KBM-7 (cell line): ENCODE data around the gene MYL6B.
"Not testable (repeated sequence)": the region's sequence is repeated elsewhere in the genome, so short reads cannot be mapped to it uniquely, and the experiment has no call there.

ENCODE experiments used
- DNase-seq: peaks from one replicate; pipeline ENCODE4 v3.0.0-alpha.2; 2015
- in situ Hi-C: fragments of 300-500 bp; cut with MboI; formaldehyde crosslinking; loops from 2 replicates; pipeline ENCODE4 v1.14.3; 2020; ENCODE audit warnings: low sequenced_read_pairs, low pct_unique_long_range_greater_than_20kb, mixed read lengths

MYL6B gene

GRCh38 chr12:56146492-56147460 lies 5.6 kb upstream of the MYL6B start:
- no peak for DNase-seq
- in situ Hi-C loops, result no loop called here

GRCh38 chr12:56150563-56150962 lies 1.8 kb upstream of the MYL6B start:
- in situ Hi-C loops, result no loop called here
- peak; percentile 45 for DNase-seq

GRCh38 chr12:56151672-56152131 lies 685 bp upstream of the MYL6B start:
- in situ Hi-C loops, result no loop called here
- no peak for DNase-seq

GRCh38 chr12:56152756-56153677 lies 630 bp downstream of the MYL6B start:
- DNase-seq, result no peak
- in situ Hi-C loops, result no loop called here

- no peak for DNase-seq
- in situ Hi-C loops, result no loop called here
Observed at GRCh38 chr12:56153678-56154065, 1.3 kb downstream of the MYL6B start.

- no peak for DNase-seq
- in situ Hi-C loops, result no loop called here
Observed at GRCh38 chr12:56154246-56154771, 1.9 kb downstream of the MYL6B start.

- in situ Hi-C loops, result no loop called here
- no peak for DNase-seq
Observed at GRCh38 chr12:56154818-56155217, 2.4 kb downstream of the MYL6B start.

- in situ Hi-C loops, result no loop called here
- DNase-seq, result no peak
Observed at GRCh38 chr12:56155256-56155845, 3.0 kb downstream of the MYL6B start.

- in situ Hi-C loops, DNase-seq: not testable (repeated sequence)
Observed at GRCh38 chr12:56156464-56157200, 4.2 kb downstream of the MYL6B start.

- in situ Hi-C loops, result no loop called here
- peak; percentile 86 for DNase-seq
Observed at GRCh38 chr12:56157201-56158028, 5.0 kb downstream of the MYL6B start.

- peak; percentile 91 for DNase-seq
- in situ Hi-C loops, result no loop called here
Observed at GRCh38 chr12:56158029-56158925, 5.9 kb downstream of the MYL6B start, which contains the start of gene MYL6. Gene MYL6 (plus strand): TSS chr12:56158359. CDS start chr12:56158402, 43 bp downstream.

GRCh38 chr12:56158926-56159461 lies 6.6 kb downstream of the MYL6B start:
- peak; percentile 64 for DNase-seq
- in situ Hi-C loops, result no loop called here

- in situ Hi-C loops, result no loop called here
Observed at GRCh38 chr12:56159482-56160192, 7.2 kb downstream of the MYL6B start.

GRCh38 chr12:56160193-56160763 lies 7.9 kb downstream of the MYL6B start:
- in situ Hi-C loops, result no loop called here
- DNase-seq, result peak; percentile 16

More at GRCh38 chr12:56159482-56160192, 7.2 kb downstream of the MYL6B start:
- no peak for DNase-seq

GRCh38 chr12:56160894-56161689 lies 8.7 kb downstream of the MYL6B start:
- no peak for DNase-seq
- in situ Hi-C loops, result no loop called here
